ENCODE results near the gene MYO7B. TPM values are rescaled to one million over a fixed set of nuclear protein-coding genes. Genes with fewer than 3 reads are reported as not detected.

The MYO7B gene
- total RNA-seq, 1 experiment from 2014 or later: 1.1 TPM

GRCh38 chr2:127607399-127607908, 72.0 kb downstream of the MYO7B start:
- no peak for DNase-seq (ENCODE audit: low read depth)

- no peak for DNase-seq (ENCODE audit: low read depth)
These were observed 72.9 kb downstream of the MYO7B start for GRCh38 chr2:127608061-127609030.

- no peak for DNase-seq (ENCODE audit: low read depth)
These were observed 73.7 kb downstream of the MYO7B start for GRCh38 chr2:127609031-127609751.

- DNase-seq (ENCODE audit: low read depth): no peak
These were observed 74.3 kb downstream of the MYO7B start for GRCh38 chr2:127609818-127610217.

GRCh38 chr2:127610561-127610960, 75.1 kb downstream of the MYO7B start:
- no peak for DNase-seq (ENCODE audit: low read depth)

GRCh38 chr2:127611076-127611925, 75.8 kb downstream of the MYO7B start:
- DNase-seq (ENCODE audit: low read depth): no peak

GRCh38 chr2:127612111-127612822, 76.8 kb downstream of the MYO7B start:
- no peak for DNase-seq (ENCODE audit: low read depth)

GRCh38 chr2:127614246-127614645, 78.8 kb downstream of the MYO7B start:
- DNase-seq (ENCODE audit: low read depth): no peak

- DNase-seq (ENCODE audit: low read depth): no peak
These were observed 79.2 kb downstream of the MYO7B start for GRCh38 chr2:127614731-127615130.

GRCh38 chr2:127615511-127616166, 80.2 kb downstream of the MYO7B start:
- DNase-seq (ENCODE audit: low read depth): no peak

GRCh38 chr2:127618551-127619202, 83.2 kb downstream of the MYO7B start:
- no peak for DNase-seq (ENCODE audit: low read depth)

GRCh38 chr2:127619203-127619590, 83.7 kb downstream of the MYO7B start:
- no peak for DNase-seq (ENCODE audit: low read depth)

- no peak for DNase-seq (ENCODE audit: low read depth)
These were observed 84.6 kb downstream of the MYO7B start for GRCh38 chr2:127619877-127620705.

- no peak for DNase-seq (ENCODE audit: low read depth)
These were observed 85.4 kb downstream of the MYO7B start for GRCh38 chr2:127620866-127621265.

GRCh38 chr2:127621981-127622431, 86.5 kb downstream of the MYO7B start:
- DNase-seq (ENCODE audit: low read depth): no peak

GRCh38 chr2:127622561-127623387, 87.3 kb downstream of the MYO7B start:
- DNase-seq (ENCODE audit: low read depth): no peak
